NCI-H460 (cell line): ENCODE measurements around the gene RAD51B. TPM values are rescaled to one million over a fixed set of nuclear protein-coding genes. Genes with fewer than 3 reads are reported as not detected.
"Not testable (repeated sequence)": the region's sequence is repeated elsewhere in the genome, so short reads cannot be mapped to it uniquely, and the experiment has no call there.

ENCODE experiments used
- DNase-seq: peaks from one replicate; pipeline ENCODE4 v3.0.0-alpha.2; 2016; ENCODE audit warnings: low read depth; ENCODE audit errors: extremely low read depth
- total RNA-seq: library from RNA; depleted of rRNA; stranded (reverse); fragments of >200 nt; shearing (Covaris generic); gene quantifications from 2 replicates; pipeline ENCODE4 v1.2.3, GENCODE V29; 2014

RAD51B gene
- total RNA-seq, 1 experiment from 2014 or later = 13.4 TPM

GRCh38 chr14:68015356-68016254 lies 196.0 kb downstream of the RAD51B start:
- DNase-seq = no peak

- DNase-seq = no peak
Measured at GRCh38 chr14:68016255-68016914, 196.8 kb downstream of the RAD51B start.

GRCh38 chr14:68018598-68018997 lies 199.0 kb downstream of the RAD51B start:
- DNase-seq = no peak

GRCh38 chr14:68020493-68020892 lies 200.9 kb downstream of the RAD51B start:
- DNase-seq = no peak

GRCh38 chr14:68020999-68021663 lies 201.6 kb downstream of the RAD51B start:
- no peak for DNase-seq

GRCh38 chr14:68027276-68027675 lies 207.7 kb downstream of the RAD51B start:
- DNase-seq = no peak

- DNase-seq = no peak
Measured at GRCh38 chr14:68028075-68028474, 208.5 kb downstream of the RAD51B start.

GRCh38 chr14:68031011-68031410 lies 211.4 kb downstream of the RAD51B start:
- not testable (repeated sequence) for DNase-seq

GRCh38 chr14:68032154-68032553 lies 212.6 kb downstream of the RAD51B start:
- DNase-seq = no peak

- DNase-seq = no peak
Measured at GRCh38 chr14:68033336-68033932, 213.9 kb downstream of the RAD51B start.

GRCh38 chr14:68034896-68035295 lies 215.3 kb downstream of the RAD51B start:
- no peak for DNase-seq

- no peak for DNase-seq
Measured at GRCh38 chr14:68036202-68036601, 216.6 kb downstream of the RAD51B start.

GRCh38 chr14:68039593-68039992 lies 220.0 kb downstream of the RAD51B start:
- no peak for DNase-seq

- no peak for DNase-seq
Measured at GRCh38 chr14:68040633-68041369, 221.2 kb downstream of the RAD51B start.

- DNase-seq = no peak
Measured at GRCh38 chr14:68041876-68042354, 222.3 kb downstream of the RAD51B start.

- no peak for DNase-seq
Measured at GRCh38 chr14:68042586-68043210, 223.1 kb downstream of the RAD51B start.

- no peak for DNase-seq
Measured at GRCh38 chr14:68043752-68044151, 224.2 kb downstream of the RAD51B start.

GRCh38 chr14:68047906-68048305 lies 228.3 kb downstream of the RAD51B start:
- DNase-seq = no peak

GRCh38 chr14:68048815-68049214 lies 229.2 kb downstream of the RAD51B start:
- not testable (repeated sequence) for DNase-seq

- DNase-seq = no peak
Measured at GRCh38 chr14:68050177-68050576, 230.6 kb downstream of the RAD51B start.
